Ovary (tissue), 9 donors: ENCODE measurements around the gene MSX2. TPM values are rescaled to one million over a fixed set of nuclear protein-coding genes. Genes with fewer than 3 reads are reported as not detected.

ENCODE experiments used
- DNase-seq, 5 donors: peaks; one replicate each; pipeline ENCODE4 v3.0.0-alpha.2; 2019 to 2020
- H3K27ac ChIP-seq, 2 donors: fragments of 200-600 bp; one replicate each; pipeline versions ENCODE4 v1.5.1 to v1.8.0; 2019 to 2022
- H3K27me3 ChIP-seq: fragments of 200-600 bp; one replicate; pipeline ENCODE4 v1.8.0; 2022
- H3K36me3 ChIP-seq: fragments of 200-600 bp; sonication (generic); one replicate; pipeline ENCODE4 v1.5.1; 2019
- H3K4me1 ChIP-seq: one replicate; pipeline ENCODE4 v1.8.1; 2013; ENCODE audit warnings: mild to moderate bottlenecking, moderate library complexity; ENCODE audit not compliant: insufficient read depth
- H3K4me3 ChIP-seq: fragments of 200-600 bp; sonication (generic); one replicate; pipeline ENCODE4 v1.5.1; 2017
- H3K9me3 ChIP-seq, 2 donors: fragments of 200-600 bp in 1 of 2; sonication (generic) in 1 of 2; one replicate each; pipeline versions ENCODE4 v1.5.1 to v1.8.1; 2013 to 2019; ENCODE audit warnings: mild to moderate bottlenecking in 1 of 2, moderate library complexity in 1 of 2
- CTCF ChIP-seq, 3 donors: fragments of 450-650 bp in 2 of 3; fragments of 200-600 bp in 1 of 3; IDR thresholded peaks; one replicate each; pipeline versions ENCODE4 v1.5.1 to v1.8.0; 2016 to 2022; ENCODE audit warnings: antibody characterized with exemption in 3 of 3, mild to moderate bottlenecking in 1 of 3
- EP300 ChIP-seq: sonication (generic); formaldehyde crosslinking; IDR thresholded peaks from one replicate; pipeline ENCODE4 v1.6.1; 2017; ENCODE audit warnings: antibody characterized with exemption
- POLR2A ChIP-seq: fragments of 450-650 bp; IDR thresholded peaks from one replicate; pipeline ENCODE4 v1.6.1; 2017; ENCODE audit warnings: antibody characterized with exemption, mild to moderate bottlenecking, moderate library complexity
- WGBS, 3 donors: extraction: QIAGEN DNeasy Blood & Tissue Kit in 1 of 3; methylation state at CpG; one replicate each; pipeline versions ENCODE4 v1.1.5 to v1.1.7; 2013 to 2017; 5-methylcytosine and 5-hydroxymethylcytosine counted together
- intact Hi-C, 4 donors: fragments of 100-400 bp; cut with DNase I; formaldehyde crosslinking; loops; one replicate each; pipeline versions ENCODE4 v1.11.0 to v1.15.1; 2022 to 2023
- polyA plus RNA-seq, 2 donors: library from polyadenylated mRNA; stranded (reverse); fragments of 200-250 nt in 1 of 2; fragments of 350-450 nt in 1 of 2; fragmentation: Illumina TruSeq in 1 of 2; extraction: RNeasy Lipid Tissue Mini Kit (QIAGEN cat#74804) in 1 of 2; gene quantifications; one replicate each; pipeline ENCODE4 v1.2.3, GENCODE V29; 2013 to 2014
- total RNA-seq, 7 donors: library from RNA; depleted of rRNA in 2 of 7; stranded (reverse); fragments of >200 nt in 2 of 7; fragmentation: NEBNext Ultra II Directional in 3 of 7; extraction: Animal tissue kit (Norgen Biotek cat#: 25700) in 3 of 7; gene quantifications; one replicate each; pipeline versions ENCODE4 v1.1.0 to v1.2.4, GENCODE V29; 2016 to 2023
- donor health status: DM: no; HTN: no; CAD: no; lungs with moderate emphysema.
- donor health status: DM: no; HTN: no; CAD: no.
- donor health status: Bipolar disorder and iron deficiency.
- donor health status: DM: yes; HTN: yes; CAD: no.
- donor health status: DM: no; HTN: no; CAD: no.
- donor health status: DM: yes; HTN: yes; CAD: no.

MSX2 gene
- total and polyA plus RNA-seq, 9 donors: 0.24 to 0.83 (median 0.47) TPM; not detected in 3

- Histone ChIP-seq H3K4me1 (no peaks in the 10 kb centered on the region), H3K27me3 (no peaks in the 10 kb centered on the region), H3K9me3 (no peaks in the 10 kb centered on the region), H3K36me3 (no peaks in the 10 kb centered on the region), H3K4me3 (no peak overlapping the region), H3K27ac (no peak overlapping the region)
- TF ChIP-seq CTCF (IDR thresholded peaks at IDR 0.05) (no peak), POLR2A (no peak), EP300 (no peak)
- no peak for DNase-seq
- WGBS, 3 donors: 64 to 83% (median 67%) methylated on average over 1 of the region's 1 CpG
- intact Hi-C loops: no loop called here
Observed at GRCh38 chr5:174736777-174737176, 12.4 kb downstream of the MSX2 start.

- no peaks in the 10 kb centered on the region for H3K36me3 ChIP-seq
- no peak for DNase-seq
- no peaks in the 10 kb centered on the region for H3K9me3 ChIP-seq
- no peaks in the 10 kb centered on the region for H3K4me1 ChIP-seq
- intact Hi-C loops: no loop called here
- no peak for TF ChIP-seq CTCF (IDR thresholded peaks at IDR 0.05)
- no peak for TF ChIP-seq EP300
- TF ChIP-seq POLR2A: no peak
- 37 to 42% (median 39%) methylated on average over 15 of the region's 15 CpGs for WGBS, 3 donors
- H3K27ac ChIP-seq: no peak overlapping the region
- H3K27me3 ChIP-seq: no peaks in the 10 kb centered on the region
- H3K4me3 ChIP-seq: no peak overlapping the region
Observed at GRCh38 chr5:174737330-174737729, 12.9 kb downstream of the MSX2 start.

GRCh38 chr5:174741352-174741751, 17.0 kb downstream of the MSX2 start:
- H3K9me3 ChIP-seq: no peaks in the 10 kb centered on the region
- TF ChIP-seq EP300: no peak
- H3K27me3 ChIP-seq: no peaks in the 10 kb centered on the region
- no peak overlapping the region for H3K4me3 ChIP-seq
- no peaks in the 10 kb centered on the region for H3K4me1 ChIP-seq
- H3K36me3 ChIP-seq: no peaks in the 10 kb centered on the region
- no peak for DNase-seq
- intact Hi-C loops: no loop called here
- no peak overlapping the region for H3K27ac ChIP-seq
- WGBS, 3 donors: 46 to 56% (median 47%) methylated on average over 5 of the region's 5 CpGs

- TF ChIP-seq CTCF (IDR thresholded peaks at IDR 0.05) (no peak), POLR2A (no peak), EP300 (no peak)
- Histone ChIP-seq H3K9me3 (no peaks in the 10 kb centered on the region), H3K27ac (no peak overlapping the region), H3K4me1 (no peaks in the 10 kb centered on the region), H3K36me3 (no peaks in the 10 kb centered on the region), H3K4me3 (no peak overlapping the region), H3K27me3 (no peaks in the 10 kb centered on the region)
- intact Hi-C loops: no loop called here
- 64 to 76% (median 70%) methylated on average over 2 of the region's 2 CpGs for WGBS, 3 donors
- no peak for DNase-seq
Observed at GRCh38 chr5:174744896-174745295, 20.5 kb downstream of the MSX2 start.

GRCh38 chr5:174745590-174746103, 21.3 kb downstream of the MSX2 start:
- Histone ChIP-seq H3K9me3 (no peaks in the 10 kb centered on the region), H3K27me3 (no peaks in the 10 kb centered on the region), H3K27ac (no peak overlapping the region), H3K4me1 (no peaks in the 10 kb centered on the region), H3K4me3 (no peak overlapping the region), H3K36me3 (no peaks in the 10 kb centered on the region)
- intact Hi-C loops: no loop called here
- TF ChIP-seq EP300: no peak
- TF ChIP-seq POLR2A: no peak
- TF ChIP-seq CTCF (IDR thresholded peaks at IDR 0.05): no peak
- DNase-seq: no peak
- WGBS, 3 donors: 20 to 27% (median 22%) methylated on average over 8 of the region's 8 CpGs
